Muscle layer of colon (tissue), 2 donors: ENCODE data around the gene GPR162.
"Not testable (repeated sequence)": the region's sequence is repeated elsewhere in the genome, so short reads cannot be mapped to it uniquely, and the experiment has no call there.

Experiments
- H3K27ac ChIP-seq: one replicate; pipeline ENCODE4 v1.7.0; 2013; ENCODE audit warnings: low read depth, mild to moderate bottlenecking, low read length, moderate library complexity
- H3K27me3 ChIP-seq, 2 donors: one replicate each; pipeline ENCODE4 v1.7.0; 2013; ENCODE audit warnings: low read length in 2 of 2, mild to moderate bottlenecking in 2 of 2; ENCODE audit not compliant: insufficient read depth in 2 of 2, control insufficient read depth in 1 of 2
- H3K36me3 ChIP-seq: one replicate; pipeline ENCODE4 v1.7.0; 2013; ENCODE audit warnings: mild to moderate bottlenecking, low read length; ENCODE audit not compliant: insufficient read depth
- H3K4me1 ChIP-seq: one replicate; pipeline ENCODE4 v1.7.0; 2013; ENCODE audit warnings: mild to moderate bottlenecking, low read length; ENCODE audit not compliant: insufficient read depth
- H3K4me3 ChIP-seq, 2 donors: one replicate each; pipeline ENCODE4 v1.7.0; 2013; ENCODE audit warnings: low read length in 2 of 2, low read depth in 1 of 2, mild to moderate bottlenecking in 1 of 2, moderate library complexity in 1 of 2
- H3K9ac ChIP-seq: one replicate; pipeline ENCODE4 v1.7.0; 2013; ENCODE audit warnings: low read length
- H3K9me3 ChIP-seq: one replicate; pipeline ENCODE4 v1.7.0; 2013; ENCODE audit warnings: mild to moderate bottlenecking, low read length
- donor health status: abdominal sarcoma.
- donor health status: Adenocarcinoma of cecum.

GPR162 gene

GRCh38 chr12:6873094-6874014, 51.7 kb downstream of the GPR162 start, which contains the start of gene SPSB2:
TSS of gene SPSB2 (minus strand) at chr12:6873303. CDS start at chr12:6872901, 402 bp downstream.
- H3K4me3 ChIP-seq: peak within 1 kb of the TSS; percentile 92 to 98
- no peaks in the 10 kb centered on the region for H3K9me3 ChIP-seq
- H3K36me3 ChIP-seq: peaks cover 24% of the 10 kb centered on the region
- no peaks in the 10 kb centered on the region for H3K27me3 ChIP-seq
- peak within 1 kb of the TSS; percentile 91 for H3K9ac ChIP-seq
- peaks cover 28% of the 10 kb centered on the region for H3K4me1 ChIP-seq
- peak within 1 kb of the TSS; percentile 90 for H3K27ac ChIP-seq

- not testable (repeated sequence) for H3K27me3 ChIP-seq, H3K9me3 ChIP-seq
- Histone ChIP-seq H3K4me1 (peaks cover 22% of the 10 kb centered on the region), H3K27ac (peak overlapping the region; percentile 90), H3K9ac (peak overlapping the region; percentile 91), H3K4me3 (peak overlapping the region; percentile 92 to 98), H3K36me3 (peaks cover 21% of the 10 kb centered on the region)
These were observed 52.4 kb downstream of the GPR162 start for GRCh38 chr12:6874015-6874368.
